Suprapubic skin (tissue), 4 donors: ENCODE measurements around the gene SOX6. TPM values are rescaled to one million over a fixed set of nuclear protein-coding genes. Genes with fewer than 3 reads are reported as not detected.
A peak's percentile ranks its signal among the peaks of the same experiment; 100 is the strongest.

Experiments
- DNase-seq, 2 donors: peaks; one replicate each; pipeline ENCODE4 v3.0.0-alpha.2; 2019; ENCODE audit warnings: low spot score in 2 of 2
- H3K27ac ChIP-seq: fragments of 200-600 bp; sonication (generic); one replicate; pipeline ENCODE4 v1.5.1; 2019
- H3K27me3 ChIP-seq: fragments of 200-600 bp; sonication (generic); one replicate; pipeline ENCODE4 v1.5.1; 2019
- H3K36me3 ChIP-seq: fragments of 200-600 bp; sonication (generic); one replicate; pipeline ENCODE4 v1.5.1; 2019
- H3K4me1 ChIP-seq: fragments of 200-600 bp; sonication (generic); one replicate; pipeline ENCODE4 v1.5.1; 2019
- H3K4me3 ChIP-seq: fragments of 200-600 bp; sonication (generic); one replicate; pipeline ENCODE4 v1.5.1; 2019; ENCODE audit warnings: mild to moderate bottlenecking
- H3K9me3 ChIP-seq: fragments of 200-600 bp; sonication (generic); one replicate; pipeline ENCODE4 v1.5.1; 2019
- CTCF ChIP-seq, 2 donors: fragments of 200-600 bp in 1 of 2; fragments of 450-650 bp in 1 of 2; sonication (generic) in 1 of 2; IDR thresholded peaks; one replicate each; pipeline ENCODE4 v1.5.1; 2016 to 2019; ENCODE audit warnings: antibody characterized with exemption in 2 of 2, mild to moderate bottlenecking in 1 of 2, moderate library complexity in 1 of 2
- EP300 ChIP-seq: sonication (generic); formaldehyde crosslinking; IDR thresholded peaks from one replicate; pipeline ENCODE4 v1.6.1; 2017; ENCODE audit warnings: antibody characterized with exemption
- POLR2A ChIP-seq, 2 donors: fragments of 450-650 bp; IDR thresholded peaks; one replicate each; pipeline ENCODE4 v1.6.1; 2017; ENCODE audit warnings: antibody characterized with exemption in 2 of 2, mild to moderate bottlenecking in 2 of 2, moderate library complexity in 2 of 2
- POLR2AphosphoS5 ChIP-seq, 3 donors: sonication (generic); formaldehyde crosslinking; IDR thresholded peaks; one replicate each; pipeline ENCODE4 v1.6.1; 2017; ENCODE audit warnings: antibody characterized with exemption in 3 of 3
- WGBS: methylation state at CpG from one replicate; pipeline ENCODE4 v1.1.5; 2018; 5-methylcytosine and 5-hydroxymethylcytosine counted together
- total RNA-seq, 4 donors: library from RNA; depleted of rRNA; stranded (reverse); fragments of >200 nt; gene quantifications; one replicate each; pipeline ENCODE4 v1.1.0, GENCODE V29; 2016

The SOX6 gene
- total RNA-seq, 4 donors from 2014 or later, result 12.1 to 32.0 (median 23.8) TPM

GRCh38 chr11:15975742-15976141, 380.6 kb downstream of the SOX6 start:
- no peak for TF ChIP-seq POLR2A (IDR thresholded peaks at IDR 0.05)
- no peak for TF ChIP-seq POLR2AphosphoS5 (IDR thresholded peaks at IDR 0.05)
- H3K4me1 ChIP-seq, result peaks cover under 1% of the 10 kb centered on the region
- WGBS, result 70% methylated on average over 2 of the region's 2 CpGs
- DNase-seq, result no peak
- no peak overlapping the region for H3K27ac ChIP-seq
- H3K4me3 ChIP-seq, result no peak overlapping the region
- H3K36me3 ChIP-seq, result no peaks in the 10 kb centered on the region
- no peaks in the 10 kb centered on the region for H3K9me3 ChIP-seq
- H3K27me3 ChIP-seq, result no peaks in the 10 kb centered on the region

- Histone ChIP-seq H3K27ac (no peak overlapping the region), H3K4me1 (peaks cover 28% of the 10 kb centered on the region), H3K36me3 (no peaks in the 10 kb centered on the region), H3K4me3 (no peak overlapping the region), H3K27me3 (no peaks in the 10 kb centered on the region), H3K9me3 (no peaks in the 10 kb centered on the region)
- DNase-seq, result no peak
- no peak for TF ChIP-seq POLR2A (IDR thresholded peaks at IDR 0.05)
- TF ChIP-seq CTCF (IDR thresholded peaks at IDR 0.05), result no peak
- TF ChIP-seq EP300, result no peak
- TF ChIP-seq POLR2AphosphoS5 (IDR thresholded peaks at IDR 0.05), result no peak
- WGBS, result 91% methylated on average over 5 of the region's 5 CpGs
Observed at GRCh38 chr11:15972838-15973237, 383.5 kb downstream of the SOX6 start.

GRCh38 chr11:15971215-15971546, 385.2 kb downstream of the SOX6 start:
- TF ChIP-seq CTCF (IDR thresholded peaks at IDR 0.05), result no peak
- no peak for TF ChIP-seq POLR2A (IDR thresholded peaks at IDR 0.05)
- no peak for TF ChIP-seq POLR2AphosphoS5 (IDR thresholded peaks at IDR 0.05)
- TF ChIP-seq EP300, result no peak
- H3K27me3 ChIP-seq, result no peaks in the 10 kb centered on the region
- 80% methylated on average over 2 of the region's 2 CpGs for WGBS
- peaks cover 43% of the 10 kb centered on the region for H3K4me1 ChIP-seq
- no peaks in the 10 kb centered on the region for H3K36me3 ChIP-seq
- H3K4me3 ChIP-seq, result no peak overlapping the region
- H3K27ac ChIP-seq, result peak overlapping the region; percentile 90
- H3K9me3 ChIP-seq, result no peaks in the 10 kb centered on the region
- DNase-seq, result no peak

GRCh38 chr11:15970506-15971214, 385.7 kb downstream of the SOX6 start:
- no peak overlapping the region for H3K4me3 ChIP-seq
- no peak for TF ChIP-seq EP300
- TF ChIP-seq POLR2AphosphoS5 (IDR thresholded peaks at IDR 0.05), result no peak
- TF ChIP-seq CTCF (IDR thresholded peaks at IDR 0.05), result no peak
- no peak for TF ChIP-seq POLR2A (IDR thresholded peaks at IDR 0.05)
- no peaks in the 10 kb centered on the region for H3K9me3 ChIP-seq
- WGBS, result 83% methylated on average over 3 of the region's 3 CpGs
- H3K36me3 ChIP-seq, result no peaks in the 10 kb centered on the region
- DNase-seq, result no peak
- H3K27me3 ChIP-seq, result no peaks in the 10 kb centered on the region
- H3K27ac ChIP-seq, result peak overlapping the region; percentile 90
- H3K4me1 ChIP-seq, result peaks cover 47% of the 10 kb centered on the region

GRCh38 chr11:15969701-15970329, 386.5 kb downstream of the SOX6 start:
- peaks cover 55% of the 10 kb centered on the region for H3K4me1 ChIP-seq
- WGBS, result 28% methylated on average over 6 of the region's 6 CpGs
- no peaks in the 10 kb centered on the region for H3K9me3 ChIP-seq
- H3K27ac ChIP-seq, result peak overlapping the region; percentile 90
- no peaks in the 10 kb centered on the region for H3K36me3 ChIP-seq
- TF ChIP-seq POLR2AphosphoS5 (IDR thresholded peaks at IDR 0.05) (peak in 1 of 3 donors; percentile 61), POLR2A (IDR thresholded peaks at IDR 0.05) (no peak)
- H3K27me3 ChIP-seq, result no peaks in the 10 kb centered on the region
- H3K4me3 ChIP-seq, result peak overlapping the region; percentile 7
- DNase-seq, result no peak

- no peaks in the 10 kb centered on the region for H3K36me3 ChIP-seq
- DNase-seq, result no peak
- WGBS, result 21% methylated on average over 4 of the region's 4 CpGs
- H3K4me3 ChIP-seq, result peak overlapping the region; percentile 7
- TF ChIP-seq POLR2AphosphoS5 (IDR thresholded peaks at IDR 0.05), result no peak
- no peak for TF ChIP-seq EP300
- no peak for TF ChIP-seq CTCF (IDR thresholded peaks at IDR 0.05)
- no peak for TF ChIP-seq POLR2A (IDR thresholded peaks at IDR 0.05)
- no peaks in the 10 kb centered on the region for H3K27me3 ChIP-seq
- H3K9me3 ChIP-seq, result no peaks in the 10 kb centered on the region
- H3K4me1 ChIP-seq, result peaks cover 57% of the 10 kb centered on the region
- H3K27ac ChIP-seq, result peak overlapping the region; percentile 90
Observed at GRCh38 chr11:15969281-15969680, 387.1 kb downstream of the SOX6 start.
